ENCODE data around the gene OR13C5.
A peak's percentile ranks its signal among the peaks of the same experiment; 100 is the strongest.
"Not testable (repeated sequence)": the region's sequence is repeated elsewhere in the genome, so short reads cannot be mapped to it uniquely, and the experiment has no call there.

OR13C5 gene

GRCh38 chr9:104599313-104599712 is at the start of gene OR13C5:
Gene OR13C5, minus strand, starts transcription at chr9:104599413. Its CDS starts 0 bp downstream, at chr9:104599413.
- H3K27ac ChIP-seq; CTCF ChIA-PET; POLR2A ChIA-PET (ENCODE audit: low non-redundant PET); DNase-seq (ENCODE audit: low spot score): not testable (repeated sequence)

GRCh38 chr9:104635456-104635855 is 36.2 kb upstream of the OR13C5 start:
- POLR2A ChIA-PET (ENCODE audit: low non-redundant PET) = no interaction called here
- TF ChIP-seq CTCF (conservative IDR thresholded peaks at IDR 0.05; ENCODE audit: low read depth) = no peak
- CTCF ChIA-PET = interaction anchor here (0.7 kb wide), 1 partner anchor 292 kb away, joined by 7 read pairs; no protein-coding TSS in a partner anchor
- DNase-seq (ENCODE audit: low spot score) = no peak
- no peak overlapping the region for H3K27ac ChIP-seq

DNA sequence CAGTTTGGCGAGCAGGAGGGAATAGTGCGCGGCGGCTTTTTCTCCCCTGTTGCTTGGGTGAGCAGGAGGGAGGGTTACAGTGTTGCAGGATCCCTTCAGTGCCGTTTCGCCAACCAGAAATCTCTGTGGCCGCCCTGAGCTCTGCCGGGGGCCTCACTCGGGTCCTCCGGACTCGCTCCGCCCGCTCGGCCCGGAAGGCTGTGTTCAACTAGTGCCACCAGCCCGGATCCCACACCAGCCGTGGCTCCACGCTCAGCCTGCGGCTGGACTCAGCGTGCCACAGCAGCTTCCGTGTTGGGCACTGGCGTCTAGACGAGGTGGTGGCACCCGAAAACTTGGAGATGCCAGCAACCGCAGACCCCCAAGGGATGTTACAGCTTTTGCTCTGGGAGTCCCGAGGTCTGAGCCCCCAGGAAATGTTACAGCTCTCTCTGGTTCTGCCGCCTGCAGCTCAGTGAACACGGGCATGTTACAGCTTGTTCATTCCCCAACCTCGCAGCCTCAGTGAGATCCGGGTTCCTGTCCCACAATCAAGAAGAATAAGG is 34.8 kb upstream of the OR13C5 start:
- no peak overlapping the region for H3K27ac ChIP-seq
- DNase-seq (ENCODE audit: low spot score) = no peak
- POLR2A ChIA-PET (ENCODE audit: low non-redundant PET) = no interaction called here
- CTCF ChIA-PET = no interaction called here
- no peak for TF ChIP-seq CTCF (conservative IDR thresholded peaks at IDR 0.05; ENCODE audit: low read depth)

- DNase-seq (ENCODE audit: low spot score); POLR2A ChIA-PET (ENCODE audit: low non-redundant PET); H3K27ac ChIP-seq: not testable (repeated sequence)
- CTCF ChIA-PET = interaction anchor here (0.5 kb wide), 1 partner anchor 225 kb away, joined by 4 read pairs; no protein-coding TSS in a partner anchor
Measured at GRCh38 chr9:104625964-104626363, 26.8 kb upstream of the OR13C5 start.

- CTCF ChIA-PET = interaction anchor here (0.6 kb wide), 1 partner anchor 125 kb away, joined by 7 read pairs; no protein-coding TSS in a partner anchor
- TF ChIP-seq CTCF (conservative IDR thresholded peaks at IDR 0.05; ENCODE audit: low read depth) = no peak
- H3K27ac ChIP-seq = no peak within 1 kb of the TSS
- POLR2A ChIA-PET (ENCODE audit: low non-redundant PET) = no interaction called here
- no peak for DNase-seq (ENCODE audit: low spot score)
Measured at GRCh38 chr9:104618104-104618503, 18.9 kb upstream of the OR13C5 start, which contains the start of gene OR13C9. Gene OR13C9, minus strand, starts transcription at chr9:104618204. Its CDS starts 0 bp downstream, at chr9:104618204.

DNA sequence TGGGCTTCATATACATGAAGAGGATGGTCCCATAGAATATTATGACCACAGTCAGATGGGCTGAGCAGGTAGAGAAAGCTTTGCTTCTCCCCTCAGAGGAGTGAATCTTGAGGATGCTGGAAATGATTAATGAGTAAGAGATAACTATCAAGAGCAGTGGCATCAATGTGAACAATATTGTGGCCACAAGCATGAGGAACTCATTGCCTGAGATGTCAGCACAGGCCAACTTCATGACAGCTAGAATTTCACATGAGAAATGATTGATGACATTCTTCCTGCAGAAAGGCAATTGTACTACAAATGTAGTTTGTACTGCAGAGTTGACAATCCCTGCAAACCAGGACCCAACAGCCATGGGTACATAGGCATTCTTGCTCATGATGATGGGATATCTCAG is 18.2 kb upstream of the OR13C5 start:
- H3K27ac ChIP-seq = no peak overlapping the region
- CTCF ChIA-PET = no interaction called here
- TF ChIP-seq CTCF (conservative IDR thresholded peaks at IDR 0.05; ENCODE audit: low read depth) = no peak
- no peak for DNase-seq (ENCODE audit: low spot score)
- POLR2A ChIA-PET (ENCODE audit: low non-redundant PET) = no interaction called here

GRCh38 chr9:104611213-104611612 is 12.0 kb upstream of the OR13C5 start:
- CTCF ChIA-PET = no interaction called here
- POLR2A ChIA-PET (ENCODE audit: low non-redundant PET) = no interaction called here
- DNase-seq (ENCODE audit: low spot score) = no peak
- no peak for TF ChIP-seq CTCF (conservative IDR thresholded peaks at IDR 0.05; ENCODE audit: low read depth)
- no peak overlapping the region for H3K27ac ChIP-seq

DNA sequence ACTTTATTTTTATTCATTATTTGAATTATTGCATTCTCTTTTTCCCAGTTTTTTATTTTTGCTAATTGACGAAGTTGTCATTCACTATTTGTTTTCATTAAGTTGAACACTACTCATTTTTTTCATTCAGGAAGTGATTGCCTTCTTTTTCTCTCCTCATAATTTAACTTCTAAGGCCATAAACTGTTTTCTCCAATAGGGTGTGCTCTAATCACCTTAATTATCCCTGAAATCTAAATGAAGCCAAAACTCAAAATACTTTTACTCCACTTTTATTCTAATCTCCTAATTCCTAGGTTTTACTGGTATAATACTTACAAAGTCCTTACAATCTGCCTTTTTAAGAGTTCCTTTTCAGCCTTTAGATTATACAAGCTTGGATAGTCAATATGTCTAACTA is 9.1 kb upstream of the OR13C5 start:
- DNase-seq (ENCODE audit: low spot score) = no peak

More for the DNA sequence above, 9.1 kb upstream of the OR13C5 start:
- CTCF ChIA-PET = no interaction called here
- TF ChIP-seq CTCF (conservative IDR thresholded peaks at IDR 0.05; ENCODE audit: low read depth) = peak; percentile 49
- no peak overlapping the region for H3K27ac ChIP-seq
- POLR2A ChIA-PET (ENCODE audit: low non-redundant PET) = no interaction called here

All from RWPE1 (cell line).